ENCODE data around the gene SUPT4H1. TPM values are rescaled to one million over a fixed set of nuclear protein-coding genes. Genes with fewer than 3 reads are reported as not detected.
A peak's percentile ranks its signal among the peaks of the same experiment; 100 is the strongest.

SUPT4H1 gene
- total and polyA plus RNA-seq, 2 experiments from 2014 or later: 82.2 to 83.7 TPM

GRCh38 chr17:58339755-58340404 is 12.1 kb downstream of the SUPT4H1 start:
- H3K4me1 ChIP-seq (ENCODE audit: insufficient read depth): peaks cover 25% of the 10 kb centered on the region
- peaks cover 23% of the 10 kb centered on the region for H3K27me3 Mint-ChIP-seq (ENCODE audit: insufficient read depth, low read depth, poor library complexity)
- no peaks in the 10 kb centered on the region for H3K79me2 ChIP-seq (replicated peaks; ENCODE audit: insufficient read depth)
- no peaks in the 10 kb centered on the region for H3K9me2 ChIP-seq (ENCODE audit: insufficient read depth)
- TF ChIP-seq ZNF114 (CRISPR knock-in tag; IDR thresholded peaks at IDR 0.05) (no peak), CREB1 (CRISPR knock-in tag; IDR thresholded peaks at IDR 0.05; ENCODE audit: low read depth) (no peak), POLR2AphosphoS5 (IDR thresholded peaks at IDR 0.05; ENCODE audit: low read depth) (no peak), EZH2phosphoT487 (IDR thresholded peaks at IDR 0.05; ENCODE audit: unreplicated experiment) (no peak), REST (IDR thresholded peaks at IDR 0.05; ENCODE audit: unreplicated experiment) (no peak), STAT1 (IDR thresholded peaks at IDR 0.05; ENCODE audit: unreplicated experiment) (no peak), ZNF331 (CRISPR knock-in tag; IDR thresholded peaks at IDR 0.05; ENCODE audit: low read depth) (no peak), ZNF462 (CRISPR knock-in tag; IDR thresholded peaks at IDR 0.05) (no peak), EZH2 (IDR thresholded peaks at IDR 0.05; ENCODE audit: low read depth, unreplicated experiment) (no peak), JUNB (IDR thresholded peaks at IDR 0.05; ENCODE audit: unreplicated experiment) (no peak), ETS1 (IDR thresholded peaks at IDR 0.05) (no peak), NANOG (IDR thresholded peaks at IDR 0.05; ENCODE audit: borderline replicate concordance) (no peak), CTCF (conservative IDR thresholded peaks at IDR 0.05; ENCODE audit: low read depth in 2 of 2) (no peak)
- peak overlapping the region; percentile 93 for H3K27ac Mint-ChIP-seq
- ATAC-seq (no peak), DNase-seq (ENCODE audit: low spot score) (no peak)
- H3K4me3 Mint-ChIP-seq: no peak overlapping the region; the same call in 2 of the 3 replicates
- peaks cover 41% of the 10 kb centered on the region for H3K4me1 Mint-ChIP-seq
- H2AFZ ChIP-seq: 0 out of 2 replicates have a peak overlapping the region, but pooled peaks have one; percentile 10
- no peaks in the 10 kb centered on the region; the same call in 1 of the 2 replicates for H3K36me3 ChIP-seq (ENCODE audit: insufficient read depth)
- H3K4me3 ChIP-seq: peak overlapping the region; percentile 34; the same call in 1 of the 2 replicates
- no peaks in the 10 kb centered on the region for H4K20me1 ChIP-seq (replicated peaks; ENCODE audit: insufficient read depth)
- H3K4me2 ChIP-seq: peak overlapping the region; percentile 81
- H3K36me3 Mint-ChIP-seq (ENCODE audit: low read depth): peaks cover 7% of the 10 kb centered on the region
- peak overlapping the region; percentile 82; the same call in 1 of the 2 replicates for H3K27ac ChIP-seq (ENCODE audit: low read depth)
- no peaks in the 10 kb centered on the region for H3K9me3 Mint-ChIP-seq
- no peaks in the 10 kb centered on the region for H3K27me3 ChIP-seq (ENCODE audit: insufficient read depth)
- 0 out of 2 replicates have a peak, but pooled peaks cover 3% of the 10 kb centered on the region for H3F3A ChIP-seq (replicated peaks; ENCODE audit: low read depth)
